GM12874 (cell line): ENCODE data around the gene FAM110C.

Experiments used
- CTCF ChIP-seq: IDR thresholded peaks from 2 replicates; pipeline ENCODE4 v1.5.1; 2011; ENCODE audit warnings: low read depth, mild to moderate bottlenecking, control low read depth, low read length, moderate library complexity; ENCODE audit not compliant: insufficient read depth

FAM110C gene

GRCh38 chr2:80378-80777 is 34.1 kb upstream of the FAM110C start:
- no peak for TF ChIP-seq CTCF

- TF ChIP-seq CTCF = no peak
Measured at GRCh38 chr2:71309-72035, 25.2 kb upstream of the FAM110C start.

GRCh38 chr2:69366-70344 is 23.4 kb upstream of the FAM110C start:
- TF ChIP-seq CTCF = no peak

- TF ChIP-seq CTCF = no peak
Measured at GRCh38 chr2:66853-67252, 20.5 kb upstream of the FAM110C start.

- TF ChIP-seq CTCF = no peak
Measured at GRCh38 chr2:65121-65520, 18.8 kb upstream of the FAM110C start.

GRCh38 chr2:55587-56448 is 9.5 kb upstream of the FAM110C start:
- TF ChIP-seq CTCF = no peak
